IPS-18a (cell line): ENCODE measurements around the gene RGR.

Experiments
- H3K27ac ChIP-seq: one replicate; pipeline ENCODE4 v1.5.1; 2013; ENCODE audit warnings: low read length
- H3K27me3 ChIP-seq: one replicate; pipeline ENCODE4 v1.6.1; 2013; ENCODE audit warnings: mild to moderate bottlenecking, low read length; ENCODE audit not compliant: control insufficient read depth, insufficient read depth
- H3K36me3 ChIP-seq: one replicate; pipeline ENCODE4 v1.6.1; 2013; ENCODE audit warnings: low read depth, low read length; ENCODE audit not compliant: control insufficient read depth
- H3K4me1 ChIP-seq: one replicate; pipeline ENCODE4 v1.6.1; 2013; ENCODE audit warnings: low read depth, low read length; ENCODE audit not compliant: control insufficient read depth
- H3K4me3 ChIP-seq: one replicate; pipeline ENCODE4 v1.5.1; 2013; ENCODE audit warnings: low read length
- H3K9ac ChIP-seq: one replicate; pipeline ENCODE4 v1.6.1; 2013; ENCODE audit warnings: mild to moderate bottlenecking, low read length, moderate library complexity
- H3K9me3 ChIP-seq: one replicate; pipeline ENCODE4 v1.6.1; 2013; ENCODE audit warnings: low read depth, low read length; ENCODE audit not compliant: control insufficient read depth

The RGR gene

DNA sequence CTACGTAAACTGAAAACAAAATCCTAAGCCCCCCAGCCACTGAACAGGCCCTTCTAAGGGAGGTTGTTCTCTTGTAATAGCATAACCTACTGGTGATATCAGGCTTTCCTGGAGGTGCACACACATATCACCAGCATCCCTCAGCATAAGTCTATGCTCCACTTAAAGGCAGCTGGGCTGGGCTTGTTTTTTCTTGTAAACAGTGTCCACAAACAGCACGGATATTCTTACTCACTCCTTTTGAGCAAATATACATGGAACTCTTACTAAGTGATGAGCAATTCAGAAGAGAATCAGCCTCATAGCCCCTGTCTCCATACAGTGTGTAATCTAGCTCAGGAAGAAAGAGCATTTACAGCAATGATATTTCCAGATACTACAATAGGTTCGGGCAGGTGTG, 5.9 kb upstream of the RGR start:
- H3K27ac ChIP-seq = no peak overlapping the region

DNA sequence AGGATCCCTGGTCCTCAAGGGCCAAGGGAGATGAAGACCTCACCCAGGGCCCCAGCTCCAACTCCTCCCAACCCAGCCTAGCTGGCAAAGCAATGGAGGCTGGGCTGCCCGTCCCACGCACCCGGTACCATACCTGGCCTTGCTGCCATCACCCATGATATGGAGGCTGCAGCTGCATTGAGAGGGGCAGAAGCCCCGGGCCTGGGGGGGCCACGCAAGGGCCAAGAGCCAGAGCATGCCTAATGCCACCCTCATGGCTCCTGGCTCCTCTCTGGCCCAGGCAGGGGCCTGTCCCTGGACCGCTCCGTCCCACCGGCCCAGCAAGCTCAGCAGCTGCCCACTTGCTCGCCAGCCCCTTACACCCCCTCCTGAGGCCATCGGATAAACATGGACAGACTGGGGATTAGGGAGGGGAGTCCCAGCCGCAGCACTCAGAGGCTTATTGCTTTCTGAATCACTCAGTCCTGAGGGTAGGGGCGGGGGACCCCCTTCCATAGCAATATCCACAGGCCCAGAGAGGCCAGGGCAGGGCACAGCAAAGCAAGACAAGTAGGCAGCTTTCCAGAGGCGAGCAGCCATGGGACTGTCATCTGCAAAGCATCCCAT, 3.6 kb upstream of the RGR start, which contains the start of gene LRIT1:
TSS of gene LRIT1 (minus strand) at position 362 of the 606 bp plus-strand sequence. CDS start at position 255, 107 bp downstream.
- H3K4me3 ChIP-seq = no peak within 1 kb of the TSS
- H3K27ac ChIP-seq = no peak within 1 kb of the TSS
- no peaks in the 10 kb centered on the region for H3K36me3 ChIP-seq
- H3K9ac ChIP-seq = no peak within 1 kb of the TSS
- H3K27me3 ChIP-seq = peaks cover 16% of the 10 kb centered on the region
- peaks cover 3% of the 10 kb centered on the region for H3K4me1 ChIP-seq
- H3K9me3 ChIP-seq = no peaks in the 10 kb centered on the region

More for the DNA sequence above, 5.9 kb upstream of the RGR start:
- Histone ChIP-seq H3K9me3 (no peaks in the 10 kb centered on the region), H3K27me3 (peaks cover 16% of the 10 kb centered on the region), H3K9ac (no peak overlapping the region), H3K4me1 (peaks cover 3% of the 10 kb centered on the region), H3K4me3 (no peak overlapping the region), H3K36me3 (no peaks in the 10 kb centered on the region)

DNA sequence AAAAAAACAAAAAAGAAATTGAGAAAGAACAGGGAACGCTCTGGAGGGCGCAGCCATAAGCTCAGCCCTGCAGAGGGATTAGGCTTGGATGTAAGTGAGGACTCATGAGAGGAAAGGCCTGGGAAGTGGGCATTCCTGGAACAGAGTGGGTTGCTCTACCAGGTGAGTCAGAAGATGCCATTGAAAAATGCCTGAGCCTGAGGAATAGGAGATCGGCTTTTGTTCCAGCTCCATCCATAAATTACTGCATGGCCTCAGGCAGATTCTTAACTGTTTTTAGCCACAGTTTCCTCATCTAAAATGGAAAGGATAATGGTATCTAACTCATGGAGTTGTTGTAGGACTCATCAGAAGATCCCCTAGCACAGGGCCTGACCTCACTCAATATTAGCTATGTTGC, 1.1 kb upstream of the RGR start:
- Histone ChIP-seq H3K4me1 (no peaks in the 10 kb centered on the region), H3K27me3 (no peaks in the 10 kb centered on the region), H3K36me3 (no peaks in the 10 kb centered on the region), H3K9me3 (no peaks in the 10 kb centered on the region), H3K9ac (no peak overlapping the region), H3K27ac (no peak overlapping the region), H3K4me3 (no peak overlapping the region)

DNA sequence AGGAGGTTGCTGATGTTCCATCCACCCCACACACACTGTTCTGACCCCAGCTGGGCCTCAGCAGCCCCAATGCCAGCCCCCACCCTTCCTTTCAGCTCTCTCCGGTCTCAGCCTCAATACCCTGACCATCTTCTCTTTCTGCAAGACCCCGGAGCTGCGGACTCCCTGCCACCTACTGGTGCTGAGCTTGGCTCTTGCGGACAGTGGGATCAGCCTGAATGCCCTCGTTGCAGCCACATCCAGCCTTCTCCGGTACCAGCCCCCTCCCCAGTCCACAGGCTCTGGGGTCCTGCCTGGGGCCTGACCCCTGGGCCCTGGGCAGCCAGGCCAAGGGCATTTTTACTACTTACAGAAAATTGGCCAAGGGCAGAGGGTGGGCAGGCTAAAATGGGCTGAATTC, 2.6 kb downstream of the RGR start:
- no peaks in the 10 kb centered on the region for H3K27me3 ChIP-seq
- H3K27ac ChIP-seq = no peak overlapping the region
- H3K9me3 ChIP-seq = no peaks in the 10 kb centered on the region
- no peaks in the 10 kb centered on the region for H3K4me1 ChIP-seq
- no peak overlapping the region for H3K9ac ChIP-seq
- no peaks in the 10 kb centered on the region for H3K36me3 ChIP-seq
- no peak overlapping the region for H3K4me3 ChIP-seq

DNA sequence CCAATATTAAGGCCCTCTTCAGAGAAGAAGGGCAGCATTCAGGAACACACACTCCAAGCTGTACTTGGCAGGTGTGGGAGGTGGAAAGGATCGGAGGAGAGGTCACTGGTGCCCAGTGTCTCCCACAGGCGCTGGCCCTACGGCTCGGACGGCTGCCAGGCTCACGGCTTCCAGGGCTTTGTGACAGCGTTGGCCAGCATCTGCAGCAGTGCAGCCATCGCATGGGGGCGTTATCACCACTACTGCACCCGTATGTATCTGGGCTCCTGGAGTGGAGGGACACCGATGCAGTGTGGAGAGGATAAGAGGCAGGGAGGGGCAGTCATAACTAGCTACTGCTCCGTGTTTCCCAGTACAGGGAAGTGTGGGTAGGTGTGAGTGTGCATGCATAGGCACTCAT, 3.9 kb downstream of the RGR start:
- Histone ChIP-seq H3K36me3 (no peaks in the 10 kb centered on the region), H3K27me3 (no peaks in the 10 kb centered on the region), H3K9ac (no peak overlapping the region), H3K4me1 (no peaks in the 10 kb centered on the region), H3K4me3 (no peak overlapping the region), H3K9me3 (no peaks in the 10 kb centered on the region), H3K27ac (no peak overlapping the region)

DNA sequence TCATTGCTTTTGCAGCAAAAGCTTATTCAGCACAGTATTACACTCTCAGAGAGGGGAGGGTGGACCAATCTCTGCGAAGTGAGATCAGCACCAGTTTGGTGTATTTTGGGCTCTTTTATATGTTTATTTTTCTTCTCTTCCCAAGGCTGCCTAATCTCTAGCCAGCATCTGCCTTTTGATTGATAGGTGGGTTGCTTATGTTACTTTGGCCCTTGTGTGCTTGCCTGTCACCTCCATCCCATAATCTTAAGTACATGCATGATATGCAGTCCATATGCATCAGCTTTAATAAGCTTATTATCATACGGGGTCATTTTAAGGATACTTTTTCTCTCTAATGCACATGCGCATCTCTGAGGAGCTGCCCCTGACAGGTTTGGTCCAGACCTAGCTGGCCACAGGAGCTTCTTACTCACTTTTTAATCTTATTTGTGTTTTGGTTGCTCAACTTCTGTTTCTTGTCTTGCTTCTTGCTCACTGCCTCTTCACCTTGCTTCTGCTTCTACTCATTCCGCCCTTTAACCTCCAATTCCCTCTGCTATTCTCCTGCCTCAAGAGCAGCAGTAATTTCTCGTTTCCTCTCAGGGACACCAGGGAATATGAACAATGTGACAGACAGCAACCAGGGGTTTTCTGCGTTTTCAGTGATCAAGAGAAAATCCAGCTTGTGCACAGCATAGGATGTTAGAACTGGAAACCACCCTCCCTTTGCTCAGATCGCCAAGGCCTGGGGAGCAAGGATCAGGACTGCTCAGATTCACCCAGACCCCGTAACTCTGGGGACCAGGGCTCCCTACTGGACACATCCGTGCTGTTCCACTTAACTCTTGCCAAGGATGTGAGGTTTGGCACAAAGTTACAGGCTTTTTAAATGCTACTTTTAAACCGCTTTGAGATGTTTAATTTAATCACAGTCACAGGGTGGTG, 10.0 kb downstream of the RGR start:
- no peak overlapping the region for H3K27ac ChIP-seq
- no peak overlapping the region for H3K4me3 ChIP-seq
- H3K36me3 ChIP-seq = no peaks in the 10 kb centered on the region
- H3K9me3 ChIP-seq = no peaks in the 10 kb centered on the region
- H3K4me1 ChIP-seq = no peaks in the 10 kb centered on the region
- no peak overlapping the region for H3K9ac ChIP-seq
- peaks cover 11% of the 10 kb centered on the region for H3K27me3 ChIP-seq

DNA sequence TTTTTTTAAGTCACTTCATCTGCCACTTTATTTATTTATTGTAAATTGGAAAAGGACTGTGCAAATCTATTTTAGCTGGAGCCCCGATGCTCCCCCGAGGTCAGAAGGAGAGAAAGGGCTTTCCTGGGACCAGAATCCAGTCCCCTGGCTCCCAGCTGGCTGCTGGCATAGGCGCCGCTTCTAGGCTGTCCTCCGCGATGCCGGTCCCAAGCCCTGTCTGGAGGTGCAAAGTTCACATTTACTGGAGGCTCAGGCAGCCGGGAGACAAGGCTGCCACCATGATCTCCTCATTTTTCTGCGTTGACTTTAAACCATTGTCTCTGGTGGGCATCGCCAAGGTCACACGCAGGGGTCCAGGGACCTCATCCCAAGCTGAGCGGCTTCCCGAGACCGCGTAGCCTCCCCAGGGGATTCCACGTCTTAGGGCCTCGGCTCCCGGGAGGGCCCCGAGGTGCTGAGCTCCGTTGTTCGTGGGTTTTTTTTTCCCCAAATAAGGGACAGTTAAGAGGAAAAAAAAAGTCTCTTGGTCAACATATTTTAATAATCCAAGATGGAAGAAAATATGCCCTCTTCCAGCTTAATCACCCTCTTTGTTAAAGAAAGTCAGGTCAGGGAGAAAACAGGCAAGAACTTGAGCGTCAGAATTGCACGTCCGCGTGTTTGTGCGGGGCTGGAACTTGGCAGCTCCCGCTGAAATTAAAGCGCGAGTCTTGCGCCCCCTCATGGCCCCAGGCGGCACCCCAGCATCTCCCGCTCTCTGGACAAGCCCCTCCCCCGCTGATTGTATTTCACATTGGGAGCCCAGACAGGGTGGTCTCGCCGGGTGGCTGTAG, 11.9 kb downstream of the RGR start:
- Histone ChIP-seq H3K4me3 (no peak overlapping the region), H3K27ac (no peak overlapping the region), H3K36me3 (no peaks in the 10 kb centered on the region), H3K9me3 (no peaks in the 10 kb centered on the region), H3K9ac (no peak overlapping the region), H3K27me3 (peaks cover 11% of the 10 kb centered on the region), H3K4me1 (no peaks in the 10 kb centered on the region)

DNA sequence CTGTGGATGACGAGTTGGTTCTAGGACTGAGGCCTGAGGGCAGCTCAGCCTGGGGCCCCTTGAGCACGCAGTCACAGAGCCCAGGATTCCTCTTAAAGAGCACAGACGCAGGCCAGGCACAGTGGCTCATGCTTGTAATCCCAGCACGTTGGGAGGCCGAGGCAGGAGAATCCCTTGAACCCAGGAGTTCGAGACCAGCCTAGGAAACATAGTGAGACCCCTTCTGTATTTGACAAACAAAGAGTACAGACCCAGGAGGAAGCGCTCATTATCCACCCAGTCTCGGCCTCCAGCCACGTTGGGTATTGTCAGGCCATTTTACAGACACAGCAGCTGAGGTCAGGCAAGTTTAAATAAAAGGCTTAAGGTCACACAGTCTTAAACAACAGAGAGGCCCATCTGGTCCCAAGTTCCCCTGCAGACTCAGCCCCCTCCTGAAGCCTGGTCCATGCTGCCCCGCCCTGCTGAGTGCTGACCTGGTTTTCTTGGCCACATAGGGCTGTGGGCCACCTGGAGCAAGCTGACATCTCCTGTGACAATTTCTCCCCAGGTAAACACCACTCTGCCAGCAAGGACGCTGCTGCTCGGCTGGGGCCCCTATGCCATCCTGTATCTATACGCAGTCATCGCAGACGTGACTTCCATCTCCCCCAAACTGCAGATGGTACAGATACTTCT, 12.6 kb downstream of the RGR start:
- H3K27me3 ChIP-seq = peaks cover 11% of the 10 kb centered on the region
- no peaks in the 10 kb centered on the region for H3K9me3 ChIP-seq
- no peak overlapping the region for H3K4me3 ChIP-seq
- H3K4me1 ChIP-seq = no peaks in the 10 kb centered on the region
- H3K27ac ChIP-seq = no peak overlapping the region
- H3K36me3 ChIP-seq = no peaks in the 10 kb centered on the region
- H3K9ac ChIP-seq = no peak overlapping the region

DNA sequence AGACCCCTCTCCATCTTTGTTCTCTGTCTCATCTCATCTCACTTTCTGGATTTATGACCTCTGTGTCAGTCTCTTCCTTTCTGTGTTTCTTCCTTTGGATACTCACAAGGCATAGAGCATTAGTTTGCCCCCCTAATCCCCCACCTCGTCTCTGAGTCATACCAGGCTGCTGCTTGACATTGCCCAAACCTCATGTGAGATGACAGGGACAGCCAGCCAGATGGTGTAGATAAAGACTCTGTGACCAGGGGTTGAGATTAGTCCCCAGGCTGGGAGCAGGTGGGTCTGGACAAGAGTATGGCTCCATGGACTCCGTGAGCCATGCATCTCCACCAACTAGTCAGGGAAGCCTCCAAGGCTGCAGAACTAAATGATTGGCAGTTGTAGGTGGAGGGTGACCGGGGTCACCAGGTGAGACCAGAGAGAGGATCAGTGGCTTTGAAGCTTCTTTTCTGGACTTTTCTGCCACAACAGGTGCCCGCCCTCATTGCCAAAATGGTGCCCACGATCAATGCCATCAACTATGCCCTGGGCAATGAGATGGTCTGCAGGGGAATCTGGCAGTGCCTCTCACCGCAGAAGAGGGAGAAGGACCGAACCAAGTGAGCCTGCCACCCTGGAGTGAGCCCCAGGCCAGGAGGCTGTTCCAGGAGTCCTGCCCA, 13.3 kb downstream of the RGR start:
- Histone ChIP-seq H3K27ac (no peak overlapping the region), H3K36me3 (no peaks in the 10 kb centered on the region), H3K27me3 (peaks cover 11% of the 10 kb centered on the region)

DNA sequence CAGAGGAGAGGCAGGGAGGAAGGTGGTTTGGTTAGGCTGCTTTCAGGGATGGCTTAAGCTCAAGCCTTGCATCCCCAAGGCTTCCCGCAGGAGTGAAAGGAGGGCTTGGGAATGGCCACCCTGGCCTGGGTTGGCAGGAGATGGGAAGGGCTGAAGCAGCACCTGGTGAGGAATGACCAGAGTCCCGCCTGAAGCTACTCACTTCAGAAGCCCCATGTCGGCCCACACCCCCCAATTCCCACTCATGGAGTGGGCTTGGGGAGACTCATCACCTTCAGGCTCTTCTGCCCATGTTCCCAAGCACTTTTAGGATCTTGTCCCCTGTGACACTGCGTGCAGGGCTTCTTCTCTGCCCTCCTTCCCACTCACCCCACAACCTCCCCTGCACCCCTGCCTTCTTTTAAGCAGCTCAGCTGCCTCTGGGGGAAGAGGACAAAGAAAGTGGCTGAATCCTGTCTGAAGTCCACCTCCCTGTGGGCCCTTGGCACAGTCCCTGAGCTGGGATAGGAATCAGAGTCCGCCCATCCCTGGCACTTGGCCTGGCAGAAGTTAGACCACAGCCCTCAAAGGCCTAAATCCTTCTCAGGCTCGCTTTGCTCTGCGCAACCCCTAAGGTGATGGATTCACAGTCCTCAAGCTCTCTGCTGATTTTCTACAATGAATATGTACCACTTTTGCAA, 16.5 kb downstream of the RGR start:
- peaks cover 4% of the 10 kb centered on the region for H3K4me1 ChIP-seq
- peaks cover 7% of the 10 kb centered on the region for H3K27me3 ChIP-seq
- H3K9me3 ChIP-seq = no peaks in the 10 kb centered on the region
- no peak overlapping the region for H3K27ac ChIP-seq
- H3K4me3 ChIP-seq = no peak overlapping the region
- H3K36me3 ChIP-seq = no peaks in the 10 kb centered on the region
- no peak overlapping the region for H3K9ac ChIP-seq

More for the DNA sequence above, 13.3 kb downstream of the RGR start:
- H3K9me3 ChIP-seq = no peaks in the 10 kb centered on the region
- H3K4me3 ChIP-seq = no peak overlapping the region
- no peaks in the 10 kb centered on the region for H3K4me1 ChIP-seq
- no peak overlapping the region for H3K9ac ChIP-seq
